Transverse colon (tissue), 4 donors: ENCODE results near the gene ATP1B3.

ENCODE experiments used
- CTCF ChIP-seq, 5 experiments: fragments of 200-600 bp in 3 of 5; fragments of 450-650 bp in 2 of 5; sonication (generic) in 3 of 5; IDR thresholded peaks; 1 replicate in 2 of 5; 2 replicates in 3 of 5; pipeline ENCODE4 v1.5.1; 2016 to 2017; ENCODE audit warnings: antibody characterized with exemption in 5 of 5, inconsistent platforms in 3 of 5, mild to moderate bottlenecking in 2 of 5, moderate library complexity in 1 of 5
- EP300 ChIP-seq: sonication (generic); formaldehyde crosslinking; IDR thresholded peaks from one replicate; pipeline ENCODE4 v1.6.1; 2017; ENCODE audit warnings: antibody characterized with exemption, low read depth
- POLR2A ChIP-seq: fragments of 450-650 bp; IDR thresholded peaks from one replicate; pipeline ENCODE4 v1.6.1; 2016; ENCODE audit warnings: antibody characterized with exemption, mild to moderate bottlenecking, moderate library complexity
- POLR2AphosphoS5 ChIP-seq, 3 donors: sonication (generic); formaldehyde crosslinking; IDR thresholded peaks; one replicate each; pipeline ENCODE4 v1.6.1; 2016; ENCODE audit warnings: antibody characterized with exemption in 3 of 3

GRCh38 chr3:141878326-141878725, 1.9 kb downstream of the ATP1B3 start:
- TF ChIP-seq CTCF (IDR thresholded peaks at IDR 0.05), result no peak
- TF ChIP-seq POLR2A, result peak; percentile 45
- no peak for TF ChIP-seq EP300
- peak in 2 of 3 donors; percentile 53 to 62 for TF ChIP-seq POLR2AphosphoS5 (IDR thresholded peaks at IDR 0.05)
